Measurements from ENCODE around the gene HINFP.

Gene HINFP

GRCh38 chr11:119152043-119152442 is 30.7 kb downstream of the HINFP start:
- no peak for DNase-seq

GRCh38 chr11:119152604-119153003 is 31.2 kb downstream of the HINFP start:
- no peaks in the 10 kb centered on the region for H3K9me3 ChIP-seq (ENCODE audit: severe bottlenecking)
- no peak overlapping the region for H3K27ac ChIP-seq
- DNase-seq: no peak
- H3K36me3 ChIP-seq: peaks cover 19% of the 10 kb centered on the region
- H3K27me3 ChIP-seq (ENCODE audit: insufficient read depth, low read depth, severe bottlenecking): no peaks in the 10 kb centered on the region
- no peak for TF ChIP-seq CTCF (IDR thresholded peaks at IDR 0.05; ENCODE audit: low read depth, low read length)
- H3K4me3 ChIP-seq (ENCODE audit: low read depth, low read length): no peak overlapping the region

More at GRCh38 chr11:119152043-119152442, 30.7 kb downstream of the HINFP start:
- no peak overlapping the region for H3K4me3 ChIP-seq (ENCODE audit: low read depth, low read length)
- H3K36me3 ChIP-seq: peaks cover 19% of the 10 kb centered on the region
- no peak for TF ChIP-seq CTCF (IDR thresholded peaks at IDR 0.05; ENCODE audit: low read depth, low read length)
- H3K27me3 ChIP-seq (ENCODE audit: insufficient read depth, low read depth, severe bottlenecking): no peaks in the 10 kb centered on the region
- H3K9me3 ChIP-seq (ENCODE audit: severe bottlenecking): no peaks in the 10 kb centered on the region
- H3K27ac ChIP-seq: no peak overlapping the region

- DNase-seq: no peak
- H3K27me3 ChIP-seq (ENCODE audit: insufficient read depth, low read depth, severe bottlenecking): no peaks in the 10 kb centered on the region
- peak; percentile 39 for TF ChIP-seq CTCF (IDR thresholded peaks at IDR 0.05; ENCODE audit: low read depth, low read length)
Measured at GRCh38 chr11:119153049-119153818, 31.9 kb downstream of the HINFP start.

GRCh38 chr11:119154178-119154577 is 32.8 kb downstream of the HINFP start:
- H3K9me3 ChIP-seq (ENCODE audit: severe bottlenecking): no peaks in the 10 kb centered on the region
- peaks cover 27% of the 10 kb centered on the region for H3K36me3 ChIP-seq
- no peak for DNase-seq
- H3K27ac ChIP-seq: no peak overlapping the region
- no peak for TF ChIP-seq CTCF (IDR thresholded peaks at IDR 0.05; ENCODE audit: low read depth, low read length)
- H3K27me3 ChIP-seq (ENCODE audit: insufficient read depth, low read depth, severe bottlenecking): no peaks in the 10 kb centered on the region
- H3K4me3 ChIP-seq (ENCODE audit: low read depth, low read length): no peak overlapping the region

More at GRCh38 chr11:119153049-119153818, 31.9 kb downstream of the HINFP start:
- Histone ChIP-seq H3K4me3 (ENCODE audit: low read depth, low read length) (no peak overlapping the region), H3K36me3 (peaks cover 24% of the 10 kb centered on the region), H3K27ac (no peak overlapping the region), H3K9me3 (ENCODE audit: severe bottlenecking) (no peaks in the 10 kb centered on the region)

GRCh38 chr11:119155733-119156492 is 34.5 kb downstream of the HINFP start:
- Histone ChIP-seq H3K9me3 (ENCODE audit: severe bottlenecking) (no peaks in the 10 kb centered on the region), H3K4me3 (ENCODE audit: low read depth, low read length) (no peak overlapping the region), H3K27ac (no peak overlapping the region), H3K36me3 (peaks cover 28% of the 10 kb centered on the region), H3K27me3 (ENCODE audit: insufficient read depth, low read depth, severe bottlenecking) (no peaks in the 10 kb centered on the region)
- TF ChIP-seq CTCF (IDR thresholded peaks at IDR 0.05; ENCODE audit: low read depth, low read length): peak; percentile 53
- peak; percentile 66 for DNase-seq
